ENCODE measurements around the gene TNPO1. TPM values are rescaled to one million over a fixed set of nuclear protein-coding genes. Genes with fewer than 3 reads are reported as not detected.
A peak's percentile ranks its signal among the peaks of the same experiment; 100 is the strongest.

TNPO1 gene

GRCh38 chr5:72956324-72957140 lies 140.1 kb downstream of the TNPO1 start:
- peak overlapping the region; percentile 77 for H3K4me2 ChIP-seq (ENCODE audit: insufficient read depth, low read length, poor library complexity, severe bottlenecking)
- H2BK5ac ChIP-seq (ENCODE audit: low read length): peak overlapping the region; percentile 87
- H2BK120ac ChIP-seq (ENCODE audit: low read depth, low read length): peak overlapping the region; percentile 97
- H3K27me3 ChIP-seq (ENCODE audit: control insufficient read depth in 3 of 3, insufficient read depth in 3 of 3, low read depth in 1 of 3, low read length in 3 of 3): no peaks in the 10 kb centered on the region
- peak overlapping the region; percentile 73 for H3K27ac ChIP-seq (replicated peaks; ENCODE audit: low read length)
- no peak overlapping the region for H3K4ac ChIP-seq (ENCODE audit: low read length)
- H3K79me1 ChIP-seq (ENCODE audit: low read depth, low read length): peaks cover 2% of the 10 kb centered on the region
- H2AFZ ChIP-seq (ENCODE audit: low read length): peak overlapping the region; percentile 99
- H3K36me3 ChIP-seq (replicated peaks in 1 of 2; ENCODE audit: control insufficient read depth in 2 of 2, insufficient read depth in 2 of 2, low read length in 2 of 2): peaks cover 0 to 6% of the 10 kb centered on the region in 2 donors
- H2BK12ac ChIP-seq (ENCODE audit: low read length): peak overlapping the region; percentile 46
- peaks cover 0 to 24% of the 10 kb centered on the region in 2 donors for H3K9me3 ChIP-seq (replicated peaks in 1 of 2; ENCODE audit: control insufficient read depth in 2 of 2, insufficient read depth in 1 of 2, low read depth in 1 of 2, low read length in 2 of 2)
- no peak overlapping the region for H3K23ac ChIP-seq (ENCODE audit: low read depth, low read length, poor library complexity)
- peak overlapping the region; percentile 95 for H3K4me3 ChIP-seq (ENCODE audit: low read length in 2 of 2)
- H3K9ac ChIP-seq (ENCODE audit: low read depth, low read length, poor library complexity): peak overlapping the region; percentile 94
- no peak overlapping the region for H2BK15ac ChIP-seq (ENCODE audit: low read length)
- H4K8ac ChIP-seq (ENCODE audit: low read depth, low read length): no peak overlapping the region
- peak; percentile 41 for DNase-seq (ENCODE audit: low spot score)
- peak overlapping the region; percentile 98 for H3K18ac ChIP-seq (ENCODE audit: low read length)
- H3K14ac ChIP-seq (ENCODE audit: low read length): peak overlapping the region; percentile 94
- no peak overlapping the region for H4K91ac ChIP-seq (ENCODE audit: low read depth, low read length, poor library complexity)
- peaks cover 0 to 2% of the 10 kb centered on the region in 2 donors for H3K4me1 ChIP-seq (ENCODE audit: control insufficient read depth in 2 of 2, insufficient read depth in 1 of 2, low read depth in 1 of 2, low read length in 2 of 2)
- no peak overlapping the region for H2AK5ac ChIP-seq (ENCODE audit: low read depth, low read length)
- WGBS, 2 donors (ENCODE audit: extremely low coverage in 2 of 2, insufficient read length in 2 of 2, insufficient replicate concordance in 1 of 2): no CpG with 5 or more reads among the region's 51 CpGs

GRCh38 chr5:72957337-72957736 lies 140.9 kb downstream of the TNPO1 start:
- Histone ChIP-seq H3K18ac (ENCODE audit: low read length) (no peak overlapping the region), H3K4me3 (ENCODE audit: low read length in 2 of 2) (peak overlapping the region in 1 of 2 donors; percentile 95), H3K23ac (ENCODE audit: low read depth, low read length, poor library complexity) (no peak overlapping the region), H3K9me3 (replicated peaks in 1 of 2; ENCODE audit: control insufficient read depth in 2 of 2, insufficient read depth in 1 of 2, low read depth in 1 of 2, low read length in 2 of 2) (peaks cover 0 to 24% of the 10 kb centered on the region in 2 donors), H2BK5ac (ENCODE audit: low read length) (no peak overlapping the region), H3K36me3 (replicated peaks in 1 of 2; ENCODE audit: control insufficient read depth in 2 of 2, insufficient read depth in 2 of 2, low read length in 2 of 2) (peaks cover 0 to 6% of the 10 kb centered on the region in 2 donors), H3K79me1 (ENCODE audit: low read depth, low read length) (peaks cover 2% of the 10 kb centered on the region), H2BK120ac (ENCODE audit: low read depth, low read length) (no peak overlapping the region), H3K4me2 (ENCODE audit: insufficient read depth, low read length, poor library complexity, severe bottlenecking) (no peak overlapping the region), H2AK5ac (ENCODE audit: low read depth, low read length) (no peak overlapping the region), H3K27me3 (ENCODE audit: control insufficient read depth in 3 of 3, insufficient read depth in 3 of 3, low read depth in 1 of 3, low read length in 3 of 3) (no peaks in the 10 kb centered on the region), H4K8ac (ENCODE audit: low read depth, low read length) (no peak overlapping the region), H2BK12ac (ENCODE audit: low read length) (no peak overlapping the region), H2BK15ac (ENCODE audit: low read length) (no peak overlapping the region), H4K91ac (ENCODE audit: low read depth, low read length, poor library complexity) (no peak overlapping the region), H3K4me1 (ENCODE audit: control insufficient read depth in 2 of 2, insufficient read depth in 1 of 2, low read depth in 1 of 2, low read length in 2 of 2) (peaks cover 0 to 2% of the 10 kb centered on the region in 2 donors), H3K9ac (ENCODE audit: low read depth, low read length, poor library complexity) (no peak overlapping the region), H2AFZ (ENCODE audit: low read length) (no peak overlapping the region), H3K27ac (replicated peaks; ENCODE audit: low read length) (no peak overlapping the region), H3K4ac (ENCODE audit: low read length) (no peak overlapping the region), H3K14ac (ENCODE audit: low read length) (no peak overlapping the region)
- DNase-seq (ENCODE audit: low spot score): no peak
- WGBS, 2 donors (ENCODE audit: extremely low coverage in 2 of 2, insufficient read length in 2 of 2, insufficient replicate concordance in 1 of 2): no CpG with 5 or more reads among the region's 1 CpG

DNA sequence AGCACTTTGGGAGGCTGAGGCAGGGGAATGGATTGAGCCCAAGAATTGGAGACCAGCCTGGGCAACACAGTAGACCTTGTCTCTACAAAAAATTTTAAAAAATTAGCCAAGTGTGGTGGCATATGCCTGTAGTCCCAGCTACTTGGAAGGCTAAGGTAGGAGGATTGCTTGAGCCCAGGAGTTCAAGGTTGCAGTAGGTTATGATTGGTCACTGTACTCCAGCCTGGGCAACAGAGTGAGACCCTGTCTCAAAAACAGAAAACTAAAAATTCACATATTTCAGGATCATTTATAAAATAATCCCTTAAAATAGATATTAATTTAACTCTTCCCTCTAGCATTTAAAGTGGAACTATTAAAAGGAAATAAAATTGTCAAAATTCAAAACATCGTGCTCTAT lies 142.8 kb downstream of the TNPO1 start:
- H2BK15ac ChIP-seq (ENCODE audit: low read length): no peak overlapping the region
- H3K36me3 ChIP-seq (replicated peaks in 1 of 2; ENCODE audit: control insufficient read depth in 2 of 2, insufficient read depth in 2 of 2, low read length in 2 of 2): peaks cover 0 to 6% of the 10 kb centered on the region in 2 donors
- no peak overlapping the region for H3K4ac ChIP-seq (ENCODE audit: low read length)
- no peak overlapping the region for H4K8ac ChIP-seq (ENCODE audit: low read depth, low read length)
- no peak overlapping the region for H3K14ac ChIP-seq (ENCODE audit: low read length)
- no peak overlapping the region for H2AK5ac ChIP-seq (ENCODE audit: low read depth, low read length)
- WGBS, 2 donors (ENCODE audit: extremely low coverage in 2 of 2, insufficient read length in 2 of 2, insufficient replicate concordance in 1 of 2): no CpG with 5 or more reads among the region's 1 CpG
- no peak overlapping the region for H4K91ac ChIP-seq (ENCODE audit: low read depth, low read length, poor library complexity)
- H2BK12ac ChIP-seq (ENCODE audit: low read length): no peak overlapping the region
- H3K79me1 ChIP-seq (ENCODE audit: low read depth, low read length): peaks cover 5% of the 10 kb centered on the region
- H3K27ac ChIP-seq (replicated peaks; ENCODE audit: low read length): no peak overlapping the region
- H3K27me3 ChIP-seq (ENCODE audit: control insufficient read depth in 3 of 3, insufficient read depth in 3 of 3, low read depth in 1 of 3, low read length in 3 of 3): no peaks in the 10 kb centered on the region
- H2BK5ac ChIP-seq (ENCODE audit: low read length): no peak overlapping the region
- H2AFZ ChIP-seq (ENCODE audit: low read length): no peak overlapping the region
- no peak overlapping the region for H3K23ac ChIP-seq (ENCODE audit: low read depth, low read length, poor library complexity)
- peaks cover 0 to 26% of the 10 kb centered on the region in 2 donors for H3K9me3 ChIP-seq (replicated peaks in 1 of 2; ENCODE audit: control insufficient read depth in 2 of 2, insufficient read depth in 1 of 2, low read depth in 1 of 2, low read length in 2 of 2)
- H2BK120ac ChIP-seq (ENCODE audit: low read depth, low read length): no peak overlapping the region
- no peak for DNase-seq (ENCODE audit: low spot score)
- H3K4me3 ChIP-seq (ENCODE audit: low read length in 2 of 2): no peak overlapping the region
- no peak overlapping the region for H3K4me2 ChIP-seq (ENCODE audit: insufficient read depth, low read length, poor library complexity, severe bottlenecking)
- no peak overlapping the region for H3K18ac ChIP-seq (ENCODE audit: low read length)
- peaks cover 0 to 2% of the 10 kb centered on the region in 2 donors for H3K4me1 ChIP-seq (ENCODE audit: control insufficient read depth in 2 of 2, insufficient read depth in 1 of 2, low read depth in 1 of 2, low read length in 2 of 2)
- no peak overlapping the region for H3K9ac ChIP-seq (ENCODE audit: low read depth, low read length, poor library complexity)

Small RNA genes within 50 kb of the gene (small RNA-seq; reads per million reads assigned to genes)
- gene MIR4804 (ENCODE audit: insufficient read depth) (not detected), gene RF00019 (ENCODE audit: insufficient read depth) (not detected)

All from neuronal stem cell (in vitro differentiated cells).